ENCODE measurements around the gene MAGOH.
"Not testable (repeated sequence)": the region's sequence is repeated elsewhere in the genome, so short reads cannot be mapped to it uniquely, and the experiment has no call there.

The MAGOH gene

GRCh38 chr1:53186533-53186932 lies 51.8 kb downstream of the MAGOH start:
- DNase-seq (ENCODE audit: low spot score): no peak

GRCh38 chr1:53185955-53186297 lies 52.4 kb downstream of the MAGOH start:
- DNase-seq (ENCODE audit: low spot score): not testable (repeated sequence)

DNA sequence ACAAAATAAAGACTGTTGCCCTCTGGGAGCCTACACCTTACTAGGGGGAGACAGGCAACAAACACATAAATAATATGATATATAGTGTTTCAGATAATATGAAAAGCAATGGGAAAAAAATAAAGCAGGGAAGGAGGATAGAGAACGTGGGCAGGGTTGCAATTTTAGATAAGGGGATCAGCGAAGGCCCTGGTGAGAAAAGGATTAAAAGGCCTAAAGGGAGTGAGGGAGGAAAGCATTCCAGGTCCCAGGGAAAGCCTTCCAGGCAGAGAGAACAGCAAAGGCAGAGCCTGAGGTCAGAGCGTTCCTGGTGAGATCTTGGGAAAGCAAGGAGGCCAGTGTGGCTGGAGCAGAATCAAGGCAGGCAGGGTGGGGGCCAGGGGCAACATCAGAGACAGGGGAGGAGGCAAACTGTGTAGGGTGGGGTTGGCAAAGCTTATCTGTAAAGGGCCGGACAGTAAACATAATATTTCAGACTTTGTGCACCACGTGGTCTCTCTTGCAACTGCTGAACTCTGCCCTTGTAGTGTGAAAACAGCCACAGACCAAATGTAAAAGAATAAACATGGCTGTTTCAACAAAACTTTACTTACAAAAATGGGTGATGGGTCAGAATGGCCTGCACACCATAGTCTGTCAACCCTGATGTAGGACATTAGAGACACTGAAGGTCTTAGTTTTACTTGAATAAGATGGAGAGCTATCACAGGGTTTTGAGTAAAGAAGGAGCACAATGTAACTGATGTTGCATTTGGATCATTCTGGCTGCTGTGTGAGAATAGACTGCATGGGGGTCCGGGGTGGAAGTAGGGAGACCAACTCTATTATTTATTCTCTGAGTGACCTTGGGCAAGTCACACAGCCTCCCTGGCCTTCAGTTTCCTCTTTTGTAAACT lies 55.0 kb downstream of the MAGOH start:
- no peak for DNase-seq (ENCODE audit: low spot score)

DNA sequence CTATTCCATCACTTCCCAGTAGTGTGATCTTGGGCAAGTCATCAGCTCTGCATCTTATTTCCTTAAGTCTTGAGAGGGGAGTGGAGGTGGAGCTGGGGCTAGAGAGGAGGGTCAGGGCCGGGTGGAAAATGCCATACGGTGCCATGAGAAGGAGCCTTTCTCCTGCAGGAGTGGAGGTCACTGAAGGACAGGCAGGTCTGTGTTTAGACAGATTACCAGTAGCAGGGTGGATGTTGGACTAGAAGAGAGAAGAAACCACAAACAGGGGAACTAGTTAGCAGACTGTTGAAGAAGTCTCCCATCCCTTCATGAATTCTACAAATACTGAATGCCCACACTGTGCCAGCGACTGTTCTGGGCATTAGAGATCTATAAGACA lies 55.6 kb downstream of the MAGOH start:
- DNase-seq (ENCODE audit: low spot score): no peak

GRCh38 chr1:53182111-53182593 lies 56.2 kb downstream of the MAGOH start:
- DNase-seq (ENCODE audit: low spot score): peak; percentile 74

DNA sequence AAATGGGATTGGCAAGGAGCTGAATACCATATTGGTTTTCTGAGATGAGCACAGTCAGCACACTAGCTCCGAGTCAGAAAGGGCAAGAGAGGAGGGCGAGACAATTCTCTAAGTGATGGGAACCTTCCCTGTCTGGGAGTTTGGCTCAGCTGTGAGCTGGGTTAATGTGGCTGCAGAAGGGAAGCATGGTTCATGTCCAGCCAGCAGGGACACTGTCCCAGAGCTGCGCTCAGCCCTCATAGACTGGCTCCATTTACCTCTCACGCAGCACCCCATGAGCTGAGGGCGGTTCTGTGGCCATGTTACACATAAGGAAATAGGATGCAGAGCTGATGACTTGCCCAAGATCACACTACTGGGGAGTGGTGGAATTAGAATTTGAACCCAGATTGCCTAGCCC lies 57.4 kb downstream of the MAGOH start:
- no peak for DNase-seq (ENCODE audit: low spot score)

DNA sequence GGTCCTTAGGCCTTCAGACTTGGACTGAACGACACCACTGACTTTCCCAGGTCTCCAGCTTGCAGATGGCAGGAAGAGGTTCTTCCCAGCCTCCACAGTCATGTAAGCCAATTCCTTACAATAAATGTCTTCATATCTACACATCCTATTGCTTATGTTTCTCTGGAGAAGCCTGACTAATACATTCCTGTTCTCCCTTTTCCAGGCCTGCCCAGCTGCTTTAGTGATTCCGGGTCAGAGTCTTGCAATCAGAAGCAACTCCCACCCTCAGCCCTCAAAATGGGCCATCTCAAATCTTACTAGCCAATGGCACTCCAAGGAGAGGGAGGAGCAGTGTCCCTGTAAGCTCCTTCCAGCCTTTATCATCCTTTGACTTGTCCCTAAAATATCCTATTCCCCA lies 58.1 kb downstream of the MAGOH start:
- no peak for DNase-seq (ENCODE audit: low spot score)

Measured in CD4-positive, alpha-beta T cell treated with Interleukin-6 at 100 ng/mL for 8 hours (primary cell).